ENCODE data around the gene MADD.
"Not testable (repeated sequence)": the region's sequence is repeated elsewhere in the genome, so short reads cannot be mapped to it uniquely, and the experiment has no call there.

The MADD gene

GRCh38 chr11:47278058-47278457 lies 8.1 kb downstream of the MADD start:
- DNase-seq: no peak

- no peak for DNase-seq
These were observed 8.8 kb downstream of the MADD start for GRCh38 chr11:47278769-47279168.

- no peak for DNase-seq
These were observed 10.2 kb downstream of the MADD start for GRCh38 chr11:47280099-47280498.

- no peak for DNase-seq
These were observed 10.9 kb downstream of the MADD start for GRCh38 chr11:47280860-47281259.

- DNase-seq: no peak
These were observed 12.5 kb downstream of the MADD start for GRCh38 chr11:47282462-47282861.

- no peak for DNase-seq
These were observed 14.2 kb downstream of the MADD start for GRCh38 chr11:47284151-47284550.

GRCh38 chr11:47285969-47286770 lies 16.2 kb downstream of the MADD start:
- DNase-seq: no peak

- DNase-seq: no peak
These were observed 18.1 kb downstream of the MADD start for GRCh38 chr11:47288066-47288465.

- no peak for DNase-seq
These were observed 19.9 kb downstream of the MADD start for GRCh38 chr11:47289856-47290255.

GRCh38 chr11:47295385-47295784 lies 25.5 kb downstream of the MADD start:
- no peak for DNase-seq

- no peak for DNase-seq
These were observed 26.1 kb downstream of the MADD start for GRCh38 chr11:47296045-47296444.

GRCh38 chr11:47299078-47299477 lies 29.1 kb downstream of the MADD start:
- no peak for DNase-seq

- DNase-seq: no peak
These were observed 32.9 kb downstream of the MADD start for GRCh38 chr11:47302853-47303252.

- peak; percentile 70 for DNase-seq
These were observed 36.0 kb downstream of the MADD start for GRCh38 chr11:47305734-47306483.

GRCh38 chr11:47306484-47306844 lies 36.5 kb downstream of the MADD start:
- DNase-seq: no peak

GRCh38 chr11:47308050-47308823 lies 38.3 kb downstream of the MADD start:
- DNase-seq: no peak

GRCh38 chr11:47314992-47315391 lies 45.1 kb downstream of the MADD start:
- peak; percentile 67 for DNase-seq

GRCh38 chr11:47316501-47316900 lies 46.6 kb downstream of the MADD start:
- not testable (repeated sequence) for DNase-seq

GRCh38 chr11:47317064-47317828 lies 47.3 kb downstream of the MADD start:
- DNase-seq: no peak

GRCh38 chr11:47318166-47318565 lies 48.2 kb downstream of the MADD start:
- no peak for DNase-seq

GRCh38 chr11:47324520-47324919 lies 54.6 kb downstream of the MADD start:
- no peak for DNase-seq

- no peak for DNase-seq
These were observed 55.5 kb downstream of the MADD start for GRCh38 chr11:47325271-47326041.

All from EL (cell line).